IPS-18a (cell line): ENCODE data around the gene SUSD3.
A peak's percentile ranks its signal among the peaks of the same experiment; 100 is the strongest.

Experiments
- H3K27ac ChIP-seq: one replicate; pipeline ENCODE4 v1.5.1; 2013; ENCODE audit warnings: low read length
- H3K27me3 ChIP-seq: one replicate; pipeline ENCODE4 v1.6.1; 2013; ENCODE audit warnings: mild to moderate bottlenecking, low read length; ENCODE audit not compliant: control insufficient read depth, insufficient read depth
- H3K36me3 ChIP-seq: one replicate; pipeline ENCODE4 v1.6.1; 2013; ENCODE audit warnings: low read depth, low read length; ENCODE audit not compliant: control insufficient read depth
- H3K4me1 ChIP-seq: one replicate; pipeline ENCODE4 v1.6.1; 2013; ENCODE audit warnings: low read depth, low read length; ENCODE audit not compliant: control insufficient read depth
- H3K4me3 ChIP-seq: one replicate; pipeline ENCODE4 v1.5.1; 2013; ENCODE audit warnings: low read length
- H3K9ac ChIP-seq: one replicate; pipeline ENCODE4 v1.6.1; 2013; ENCODE audit warnings: mild to moderate bottlenecking, low read length, moderate library complexity
- H3K9me3 ChIP-seq: one replicate; pipeline ENCODE4 v1.6.1; 2013; ENCODE audit warnings: low read depth, low read length; ENCODE audit not compliant: control insufficient read depth

Gene SUSD3

GRCh38 chr9:93133681-93134014, 75.1 kb downstream of the SUSD3 start:
- Histone ChIP-seq H3K36me3 (no peaks in the 10 kb centered on the region), H3K9ac (peak overlapping the region; percentile 43), H3K9me3 (no peaks in the 10 kb centered on the region), H3K4me3 (peak overlapping the region; percentile 69), H3K27ac (no peak overlapping the region), H3K27me3 (peaks cover 15% of the 10 kb centered on the region), H3K4me1 (peaks cover 14% of the 10 kb centered on the region)

- Histone ChIP-seq H3K9ac (peak within 1 kb of the TSS; percentile 48), H3K27ac (no peak within 1 kb of the TSS), H3K4me3 (peak within 1 kb of the TSS; percentile 69), H3K9me3 (no peaks in the 10 kb centered on the region), H3K4me1 (peaks cover 14% of the 10 kb centered on the region), H3K36me3 (no peaks in the 10 kb centered on the region), H3K27me3 (peaks cover 15% of the 10 kb centered on the region)
These were observed 75.7 kb downstream of the SUSD3 start, which contains the start of gene NINJ1 for GRCh38 chr9:93134015-93134739. Gene NINJ1, minus strand, starts transcription at chr9:93134251. Its CDS starts 34 bp downstream, at chr9:93134217.
